GM12874 (cell line): Measurements from ENCODE around the gene NRTN.

Experiments
- CTCF ChIP-seq: IDR thresholded peaks from 2 replicates; pipeline ENCODE4 v1.5.1; 2011; ENCODE audit warnings: low read depth, mild to moderate bottlenecking, control low read depth, low read length, moderate library complexity; ENCODE audit not compliant: insufficient read depth

Gene NRTN

GRCh38 chr19:5787409-5788182 is 17.3 kb upstream of the NRTN start:
- TF ChIP-seq CTCF = no peak

GRCh38 chr19:5788422-5788821 is 16.4 kb upstream of the NRTN start:
- TF ChIP-seq CTCF = no peak

- no peak for TF ChIP-seq CTCF
Measured at GRCh38 chr19:5789351-5789761, 15.5 kb upstream of the NRTN start.

GRCh38 chr19:5789886-5790558 is 14.8 kb upstream of the NRTN start:
- TF ChIP-seq CTCF = no peak

- TF ChIP-seq CTCF = no peak
Measured at GRCh38 chr19:5790559-5791520, 14.0 kb upstream of the NRTN start, which contains the start of gene DUS3L. DUS3L (minus strand) TSS chr19:5791163; CDS start chr19:5791141, 22 bp downstream.

GRCh38 chr19:5792224-5792623 is 12.6 kb upstream of the NRTN start:
- no peak for TF ChIP-seq CTCF

GRCh38 chr19:5793188-5793587 is 11.7 kb upstream of the NRTN start:
- TF ChIP-seq CTCF = no peak
